Ascending aorta (tissue), 2 donors: ENCODE measurements around the gene REV1. TPM values are rescaled to one million over a fixed set of nuclear protein-coding genes. Genes with fewer than 3 reads are reported as not detected.

Experiments used
- DNase-seq, 2 donors: peaks; one replicate each; pipeline ENCODE4 v3.0.0-alpha.2; 2019; ENCODE audit warnings: low spot score in 2 of 2
- H3K27ac ChIP-seq, 2 donors: fragments of 200-600 bp; sonication (generic); one replicate each; pipeline ENCODE4 v1.5.1; 2016 to 2017; ENCODE audit warnings: mild to moderate bottlenecking in 1 of 2
- H3K27me3 ChIP-seq: fragments of 200-600 bp; sonication (generic); one replicate; pipeline ENCODE4 v1.5.1; 2017
- H3K36me3 ChIP-seq, 2 donors: fragments of 200-600 bp; sonication (generic); one replicate each; pipeline ENCODE4 v1.5.1; 2016
- H3K4me1 ChIP-seq, 2 donors: fragments of 200-600 bp; sonication (generic); one replicate each; pipeline ENCODE4 v1.5.1; 2016 to 2017; ENCODE audit warnings: mild to moderate bottlenecking in 1 of 2
- H3K4me3 ChIP-seq, 2 donors: fragments of 200-600 bp; sonication (generic); one replicate each; pipeline ENCODE4 v1.5.1; 2016 to 2017; ENCODE audit warnings: mild to moderate bottlenecking in 1 of 2
- H3K9me3 ChIP-seq, 2 donors: fragments of 200-600 bp; sonication (generic); one replicate each; pipeline ENCODE4 v1.5.1; 2016
- intact Hi-C: fragments of 100-400 bp; cut with DNase I; formaldehyde crosslinking; loops from one replicate; pipeline ENCODE4 v1.15.1; 2023
- total RNA-seq: library from RNA; depleted of rRNA; stranded (reverse); fragments of >200 nt; gene quantifications from one replicate; pipeline ENCODE4 v1.1.0, GENCODE V29; 2016
- TF ChIP-seq, protein P1 (sequence below), 3 experiments: fragments of 200-600 bp in 2 of 3; fragments of 450-650 bp in 1 of 3; sonication (generic) in 2 of 3; IDR thresholded peaks; one replicate each; pipeline ENCODE4 v1.5.1; 2016 to 2019; ENCODE audit warnings: antibody characterized with exemption in 3 of 3, mild to moderate bottlenecking in 1 of 3, moderate library complexity in 1 of 3

Gene REV1
- total RNA-seq: 26.8 TPM

- intact Hi-C loops: loop anchor here (1.0 to 10.0 kb wide), 5 partner anchors 47 to 1075 kb away; partner anchors contain the start of genes LIPT1, MITD1, MRPL30 and PDCL3
- no peaks in the 10 kb centered on the region for H3K36me3 ChIP-seq
- peak within 1 kb of the TSS; percentile 89 to 99 for H3K27ac ChIP-seq
- H3K27me3 ChIP-seq: no peaks in the 10 kb centered on the region
- H3K4me1 ChIP-seq: peaks cover 0 to 14% of the 10 kb centered on the region in 2 donors
- TF ChIP-seq, protein P1, sequence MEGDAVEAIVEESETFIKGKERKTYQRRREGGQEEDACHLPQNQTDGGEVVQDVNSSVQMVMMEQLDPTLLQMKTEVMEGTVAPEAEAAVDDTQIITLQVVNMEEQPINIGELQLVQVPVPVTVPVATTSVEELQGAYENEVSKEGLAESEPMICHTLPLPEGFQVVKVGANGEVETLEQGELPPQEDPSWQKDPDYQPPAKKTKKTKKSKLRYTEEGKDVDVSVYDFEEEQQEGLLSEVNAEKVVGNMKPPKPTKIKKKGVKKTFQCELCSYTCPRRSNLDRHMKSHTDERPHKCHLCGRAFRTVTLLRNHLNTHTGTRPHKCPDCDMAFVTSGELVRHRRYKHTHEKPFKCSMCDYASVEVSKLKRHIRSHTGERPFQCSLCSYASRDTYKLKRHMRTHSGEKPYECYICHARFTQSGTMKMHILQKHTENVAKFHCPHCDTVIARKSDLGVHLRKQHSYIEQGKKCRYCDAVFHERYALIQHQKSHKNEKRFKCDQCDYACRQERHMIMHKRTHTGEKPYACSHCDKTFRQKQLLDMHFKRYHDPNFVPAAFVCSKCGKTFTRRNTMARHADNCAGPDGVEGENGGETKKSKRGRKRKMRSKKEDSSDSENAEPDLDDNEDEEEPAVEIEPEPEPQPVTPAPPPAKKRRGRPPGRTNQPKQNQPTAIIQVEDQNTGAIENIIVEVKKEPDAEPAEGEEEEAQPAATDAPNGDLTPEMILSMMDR (IDR thresholded peaks at IDR 0.05): peak; percentile 74 to 91 (median 80)
- no peaks in the 10 kb centered on the region for H3K9me3 ChIP-seq
- DNase-seq: peak; percentile 70 to 95
- H3K4me3 ChIP-seq: peak within 1 kb of the TSS; percentile 99 to 100
Measured at GRCh38 chr2:99489761-99490622, at the start of gene REV1. REV1 (minus strand) TSS chr2:99490017; CDS start chr2:99464975, 25,042 bp downstream.

DNA sequence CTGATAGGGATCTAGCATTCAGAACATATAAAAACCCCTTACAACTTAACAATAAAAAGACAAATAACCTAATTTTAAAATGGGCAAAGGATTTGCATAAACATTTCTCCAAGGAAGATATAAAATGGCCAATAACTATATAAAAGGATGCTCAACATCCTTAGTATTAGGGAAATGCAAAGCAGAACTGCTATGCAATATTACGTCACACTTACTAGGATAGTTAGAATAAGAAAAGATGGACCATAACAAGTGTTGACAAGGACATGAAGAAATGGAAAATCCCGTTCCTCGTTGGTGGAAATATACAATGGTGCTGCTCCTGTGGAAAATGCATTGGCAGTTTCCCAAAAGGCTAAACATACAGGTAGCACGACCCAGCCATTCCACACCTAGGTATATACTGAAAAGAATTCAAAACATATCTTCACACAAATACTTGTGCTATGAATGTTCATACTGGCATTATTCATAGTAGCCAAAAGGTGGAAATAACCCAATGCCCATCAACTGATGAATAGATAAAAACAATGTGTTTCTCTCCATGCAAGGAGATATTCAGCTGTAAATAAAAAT, 48.2 kb upstream of the REV1 start:
- TF ChIP-seq, protein P1 (IDR thresholded peaks at IDR 0.05): no peak
- intact Hi-C loops: no loop called here
- no peak for DNase-seq

GRCh38 chr2:99524056-99524455, 34.2 kb upstream of the REV1 start:
- intact Hi-C loops: no loop called here
- no peak overlapping the region for H3K27ac ChIP-seq
- no peaks in the 10 kb centered on the region for H3K27me3 ChIP-seq
- no peaks in the 10 kb centered on the region for H3K9me3 ChIP-seq
- TF ChIP-seq, protein P1 (IDR thresholded peaks at IDR 0.05): no peak
- no peak for DNase-seq
- no peak overlapping the region for H3K4me3 ChIP-seq
- no peaks in the 10 kb centered on the region for H3K4me1 ChIP-seq
- H3K36me3 ChIP-seq: no peaks in the 10 kb centered on the region

More for the DNA sequence above, 48.2 kb upstream of the REV1 start:
- H3K4me1 ChIP-seq: no peaks in the 10 kb centered on the region
- no peak overlapping the region for H3K27ac ChIP-seq
- H3K9me3 ChIP-seq: no peaks in the 10 kb centered on the region
- H3K4me3 ChIP-seq: no peak overlapping the region
- H3K27me3 ChIP-seq: no peaks in the 10 kb centered on the region
- H3K36me3 ChIP-seq: no peaks in the 10 kb centered on the region

DNA sequence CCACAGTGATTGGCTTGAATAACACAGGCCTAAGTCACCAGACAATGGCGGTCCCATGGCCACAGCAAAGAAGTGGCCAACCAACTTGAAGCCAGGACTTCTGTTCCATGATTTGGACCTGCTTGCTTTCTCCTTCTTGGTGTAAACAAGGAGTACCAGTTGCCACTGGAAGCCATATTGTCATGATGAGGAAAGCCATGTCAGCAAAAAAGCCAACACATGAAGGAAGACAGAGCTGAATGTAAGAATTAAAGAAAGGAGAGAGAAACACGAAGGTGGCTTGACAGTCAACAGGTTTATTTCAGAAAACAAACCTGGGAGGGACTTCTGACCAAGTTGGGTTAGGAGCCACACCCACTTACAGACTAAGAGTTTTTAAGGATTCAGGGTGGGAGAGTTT, 32.3 kb upstream of the REV1 start:
- no peaks in the 10 kb centered on the region for H3K27me3 ChIP-seq
- intact Hi-C loops: no loop called here

GRCh38 chr2:99520813-99521212, 31.0 kb upstream of the REV1 start:
- intact Hi-C loops: no loop called here
- Histone ChIP-seq H3K4me3 (no peak overlapping the region), H3K27me3 (no peaks in the 10 kb centered on the region), H3K9me3 (no peaks in the 10 kb centered on the region), H3K27ac (no peak overlapping the region), H3K4me1 (no peaks in the 10 kb centered on the region), H3K36me3 (no peaks in the 10 kb centered on the region)
- DNase-seq: no peak
- TF ChIP-seq, protein P1 (IDR thresholded peaks at IDR 0.05): no peak

More for the DNA sequence above, 32.3 kb upstream of the REV1 start:
- Histone ChIP-seq H3K4me3 (no peak overlapping the region), H3K27ac (no peak overlapping the region), H3K36me3 (no peaks in the 10 kb centered on the region), H3K9me3 (no peaks in the 10 kb centered on the region), H3K4me1 (no peaks in the 10 kb centered on the region)
- no peak for DNase-seq
- TF ChIP-seq, protein P1 (IDR thresholded peaks at IDR 0.05): no peak
